ENCODE results near the gene GDPD5.

GDPD5 gene

DNA sequence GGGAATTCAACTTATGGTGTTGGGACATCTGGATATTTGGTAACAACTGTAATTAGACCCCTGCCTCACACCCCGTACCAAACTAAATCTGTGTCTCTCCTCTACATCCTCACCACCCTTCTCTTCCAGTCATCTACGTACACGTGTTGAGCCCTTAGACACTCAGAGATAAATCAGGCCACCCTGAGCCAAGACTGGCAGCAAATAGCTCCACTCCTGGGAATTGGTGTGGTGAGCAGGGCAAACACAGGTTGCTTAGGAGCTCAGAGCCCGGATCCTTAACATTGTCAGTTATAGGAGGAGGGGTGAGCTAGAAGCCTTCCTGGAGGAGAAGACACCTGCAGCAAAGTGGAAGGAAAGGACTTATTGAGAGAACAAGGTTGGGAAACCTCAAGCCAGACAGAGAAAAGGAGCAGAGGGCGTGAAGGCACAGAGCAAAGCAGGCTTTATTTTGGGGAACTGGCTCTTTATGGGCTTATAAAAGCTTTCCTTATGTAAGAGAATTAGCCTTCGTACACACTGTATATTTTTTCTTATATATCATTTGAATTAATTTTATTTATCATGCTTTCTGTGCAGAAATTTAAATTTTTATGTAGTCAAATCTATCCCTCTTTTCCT is 55.8 kb downstream of the GDPD5 start:
- FAIRE-seq = no peak

DNA sequence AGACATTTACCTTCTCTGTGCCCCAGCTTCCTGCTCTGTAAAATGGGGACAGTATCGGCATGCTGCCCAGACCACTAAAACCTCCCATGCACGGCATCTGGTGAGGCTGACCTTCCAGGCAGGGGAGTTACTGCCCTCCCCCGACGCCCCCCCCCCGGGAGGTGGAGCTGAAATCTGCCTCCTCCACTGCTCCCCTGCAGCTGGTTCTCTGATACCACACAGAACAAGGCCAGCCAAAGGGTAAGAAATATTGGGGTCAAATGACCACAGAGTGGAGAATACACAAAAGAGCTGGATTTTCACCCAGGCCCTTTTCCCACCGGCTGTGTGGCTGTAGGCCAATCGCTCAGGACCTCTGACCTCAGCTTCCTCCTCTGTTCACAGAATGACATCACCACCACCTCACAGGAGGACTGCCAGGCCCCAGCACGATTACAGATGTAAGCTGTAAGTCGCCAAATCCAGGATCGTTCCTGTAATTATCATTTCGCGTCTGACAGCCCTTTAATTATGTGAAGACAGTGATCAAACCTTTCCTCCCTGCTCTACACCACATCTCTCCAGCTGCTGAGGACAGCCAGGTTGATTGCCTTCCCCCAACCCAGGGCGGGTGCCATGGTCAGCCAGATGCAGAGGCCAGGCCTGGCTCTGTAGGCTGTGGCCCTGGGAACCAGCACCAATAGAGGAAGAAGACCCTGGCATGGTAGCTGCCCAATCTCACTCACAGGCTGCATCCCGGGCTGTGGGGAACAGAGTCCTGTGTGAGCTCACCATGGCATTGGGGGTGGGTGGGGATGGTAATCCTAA is 57.0 kb downstream of the GDPD5 start:
- FAIRE-seq = no peak

DNA sequence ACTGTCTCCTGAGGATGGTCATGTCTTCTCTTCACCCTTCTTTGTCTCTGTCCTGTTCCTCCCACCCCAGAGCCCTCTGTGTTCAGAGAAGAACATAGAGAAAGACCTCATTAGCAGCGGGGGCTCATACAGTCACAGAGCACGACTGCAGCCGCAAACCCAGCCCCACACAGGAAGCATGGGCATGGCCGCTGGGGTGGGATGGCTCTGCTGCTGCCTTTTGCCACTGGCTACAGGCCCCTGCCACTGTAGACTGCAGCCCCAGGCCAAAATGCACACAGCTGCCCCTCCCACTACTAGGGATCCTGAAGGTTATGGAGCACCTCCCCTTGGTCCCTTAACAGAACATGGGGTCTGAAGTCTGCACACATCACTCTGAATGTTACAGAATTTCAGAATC is 57.9 kb downstream of the GDPD5 start:
- no peak for FAIRE-seq

DNA sequence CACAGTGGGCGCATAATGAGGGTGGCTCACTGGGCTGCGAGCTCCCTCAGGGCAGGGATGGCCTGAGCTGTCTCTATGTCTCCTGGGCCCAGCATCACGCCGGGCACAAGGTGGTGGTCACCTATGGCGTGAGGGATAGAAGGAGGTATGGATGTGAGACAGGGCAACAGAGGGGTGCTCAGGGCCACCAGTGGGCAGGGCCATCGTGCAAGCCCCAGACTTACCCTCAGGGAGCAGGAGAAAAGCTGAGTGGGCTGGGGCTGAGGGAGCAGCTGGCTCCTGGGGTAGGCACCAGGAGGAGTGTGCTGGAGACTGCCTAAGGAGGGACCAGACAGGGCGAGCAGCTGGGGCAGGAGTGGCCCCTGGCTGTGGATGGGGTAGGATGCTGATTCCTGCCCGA is 58.4 kb downstream of the GDPD5 start:
- FAIRE-seq = no peak

DNA sequence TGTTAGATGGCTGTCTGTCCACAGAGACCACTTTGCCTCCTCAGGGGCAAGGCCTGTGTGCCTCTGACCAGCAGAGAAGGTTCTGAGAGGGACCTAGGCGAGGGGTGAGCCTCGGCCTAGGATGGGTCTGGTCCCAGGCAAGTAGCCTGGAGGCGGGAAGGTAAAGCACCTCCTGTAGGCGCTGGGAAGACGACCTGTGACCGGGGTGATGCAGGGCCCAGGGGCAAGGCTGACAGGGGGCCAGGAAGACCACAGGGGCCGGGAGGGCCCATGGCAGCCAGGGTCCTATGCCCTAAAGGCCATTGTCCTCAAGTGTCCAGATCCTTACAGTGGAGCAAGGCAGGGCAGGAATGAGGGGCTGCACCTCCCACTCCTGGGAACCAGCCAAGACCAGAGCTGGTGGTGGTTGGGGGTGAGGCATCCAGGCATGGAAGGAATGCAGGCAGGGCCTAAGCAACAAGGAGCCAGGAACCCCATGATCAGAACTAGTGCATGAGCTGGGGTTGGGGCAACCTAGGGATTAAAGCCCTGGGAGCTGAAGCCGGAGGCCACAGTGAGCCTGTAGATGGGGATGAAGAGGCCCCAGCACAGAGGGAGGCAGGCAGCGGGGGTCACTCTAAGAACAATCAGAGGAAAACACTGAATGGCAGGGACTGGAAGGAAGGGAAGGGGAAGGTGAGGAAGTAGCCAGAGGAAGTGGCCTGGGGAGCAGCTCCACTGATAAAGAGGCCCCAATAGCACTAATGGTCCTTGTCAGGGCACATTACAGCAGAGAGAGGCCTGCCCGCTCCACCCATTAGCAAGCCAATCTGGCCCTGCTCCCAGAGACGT is 59.8 kb downstream of the GDPD5 start:
- no peak for FAIRE-seq

DNA sequence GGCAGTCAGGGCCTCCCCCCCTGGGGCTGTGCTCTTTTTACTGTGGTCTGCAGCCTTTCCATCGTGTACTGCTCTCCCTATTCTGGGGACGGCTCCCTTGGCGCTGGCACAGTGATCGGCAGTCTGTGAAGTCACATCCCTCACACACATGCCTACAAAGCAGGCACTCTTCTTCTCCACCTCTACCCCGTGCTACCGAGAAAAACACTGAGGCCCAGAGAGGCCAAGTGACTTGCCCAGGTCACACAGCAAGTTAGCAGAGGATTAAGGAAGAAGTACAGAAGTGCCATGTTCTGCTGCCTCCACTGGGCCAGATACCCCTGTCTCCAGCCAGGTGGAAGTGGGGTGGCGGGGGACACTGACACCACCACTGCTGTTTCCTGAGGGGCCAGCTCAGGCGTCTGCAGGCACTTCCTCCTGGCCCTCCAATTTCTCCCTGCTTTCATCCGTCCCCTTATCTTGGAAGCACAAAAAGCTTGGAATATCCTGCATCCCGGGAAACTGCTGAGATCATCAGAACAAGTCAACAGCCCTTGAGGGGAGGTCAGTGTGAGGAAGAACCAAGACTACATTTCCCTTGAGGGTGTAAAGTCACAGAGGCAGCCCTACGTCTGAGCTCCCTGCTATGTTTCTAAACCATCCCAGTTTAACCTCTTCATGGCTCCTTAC is 62.5 kb downstream of the GDPD5 start:
- FAIRE-seq = no peak

DNA sequence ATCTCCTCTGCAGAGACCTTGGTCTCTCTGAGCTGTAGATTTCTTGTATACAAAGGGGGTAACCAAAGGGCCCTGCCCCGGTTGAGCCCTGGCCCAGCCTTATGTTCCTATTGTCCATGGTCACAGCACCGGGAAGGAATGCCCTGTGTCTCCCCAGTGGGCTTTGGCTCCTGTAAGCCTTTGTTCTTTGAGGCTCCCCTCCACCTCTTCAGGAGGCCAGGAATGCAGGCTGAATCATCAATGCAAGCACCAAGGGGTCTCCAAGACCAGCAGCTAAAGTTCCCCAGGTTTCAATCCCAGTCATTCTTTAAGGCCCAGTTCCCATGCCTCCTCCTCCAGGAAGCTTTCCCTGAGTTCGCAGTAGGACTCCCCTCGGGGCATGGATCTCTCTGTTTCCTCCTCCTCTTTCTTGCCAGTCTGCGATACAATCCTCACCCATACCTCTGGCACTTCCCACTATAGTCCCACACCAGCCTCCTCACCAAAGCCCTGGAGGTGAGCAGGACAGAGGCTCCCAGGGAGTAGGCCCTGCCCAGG is 63.6 kb downstream of the GDPD5 start:
- FAIRE-seq = no peak

DNA sequence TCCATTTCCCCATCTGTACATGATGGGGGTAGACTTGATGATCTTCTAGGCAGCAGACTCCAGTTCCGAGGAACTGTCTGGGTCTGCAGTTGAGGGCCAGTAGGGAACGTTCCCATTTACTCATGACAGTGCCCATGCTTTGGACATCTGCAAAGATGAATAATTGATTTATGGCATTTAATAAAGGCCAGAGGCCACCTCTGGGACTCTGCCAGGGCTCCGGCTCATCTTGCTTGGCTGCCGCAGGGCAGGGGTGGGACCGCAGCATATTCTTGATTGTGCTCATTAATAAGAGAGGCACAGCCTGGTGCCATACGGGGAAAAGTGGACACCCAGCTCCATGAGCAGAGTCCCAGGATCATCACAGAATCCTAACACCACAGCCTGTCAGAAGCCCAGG is 64.6 kb downstream of the GDPD5 start:
- no peak for FAIRE-seq

DNA sequence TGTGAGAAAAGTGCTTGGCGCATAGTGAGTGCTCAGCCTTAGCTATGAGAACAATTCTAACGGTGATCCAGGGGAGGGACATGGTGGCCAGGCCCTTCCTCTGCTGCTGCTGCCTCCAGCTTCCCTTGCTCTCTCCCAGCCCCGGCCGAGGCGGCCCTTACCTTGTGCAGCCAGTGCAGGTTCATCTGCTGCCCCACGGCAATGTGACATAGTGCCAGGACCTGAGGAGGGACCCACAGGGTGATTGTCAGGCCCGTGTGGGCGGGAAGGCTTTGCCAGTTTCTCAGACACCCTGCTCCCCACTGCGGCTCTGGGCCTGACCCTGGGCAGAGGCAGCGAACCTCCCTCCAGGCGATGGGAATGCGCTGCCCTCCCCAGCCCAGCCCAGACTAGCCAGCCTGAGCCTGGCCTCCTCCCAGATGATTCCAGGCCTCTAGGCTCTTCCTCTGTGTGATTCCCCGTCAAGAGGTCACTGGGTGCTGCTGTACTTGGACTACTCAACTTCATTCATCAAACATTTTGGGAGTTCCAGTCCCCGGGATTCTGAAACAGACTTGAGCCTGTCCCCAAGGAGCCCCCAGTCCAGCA is 69.1 kb downstream of the GDPD5 start:
- FAIRE-seq = no peak

DNA sequence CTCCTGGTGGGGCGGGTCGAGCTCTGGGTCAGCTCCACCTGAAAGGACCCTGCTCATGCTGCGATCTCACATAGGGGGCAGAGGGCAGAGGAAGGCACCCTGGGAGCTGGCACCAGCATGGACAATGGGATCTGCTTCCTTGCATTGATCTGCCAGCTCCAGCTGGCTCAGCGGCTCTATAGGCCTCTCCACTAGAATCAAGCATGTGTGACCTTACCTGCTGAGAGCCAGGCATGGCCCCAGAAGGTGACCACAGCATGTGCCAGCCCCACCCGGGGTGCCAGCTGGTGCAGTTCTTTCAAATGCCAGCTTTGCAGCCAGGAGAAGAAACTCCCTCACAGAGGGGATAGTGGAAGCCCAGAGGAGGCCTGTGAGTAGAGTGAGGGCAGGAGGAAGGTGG is 70.8 kb downstream of the GDPD5 start:
- no peak for FAIRE-seq

DNA sequence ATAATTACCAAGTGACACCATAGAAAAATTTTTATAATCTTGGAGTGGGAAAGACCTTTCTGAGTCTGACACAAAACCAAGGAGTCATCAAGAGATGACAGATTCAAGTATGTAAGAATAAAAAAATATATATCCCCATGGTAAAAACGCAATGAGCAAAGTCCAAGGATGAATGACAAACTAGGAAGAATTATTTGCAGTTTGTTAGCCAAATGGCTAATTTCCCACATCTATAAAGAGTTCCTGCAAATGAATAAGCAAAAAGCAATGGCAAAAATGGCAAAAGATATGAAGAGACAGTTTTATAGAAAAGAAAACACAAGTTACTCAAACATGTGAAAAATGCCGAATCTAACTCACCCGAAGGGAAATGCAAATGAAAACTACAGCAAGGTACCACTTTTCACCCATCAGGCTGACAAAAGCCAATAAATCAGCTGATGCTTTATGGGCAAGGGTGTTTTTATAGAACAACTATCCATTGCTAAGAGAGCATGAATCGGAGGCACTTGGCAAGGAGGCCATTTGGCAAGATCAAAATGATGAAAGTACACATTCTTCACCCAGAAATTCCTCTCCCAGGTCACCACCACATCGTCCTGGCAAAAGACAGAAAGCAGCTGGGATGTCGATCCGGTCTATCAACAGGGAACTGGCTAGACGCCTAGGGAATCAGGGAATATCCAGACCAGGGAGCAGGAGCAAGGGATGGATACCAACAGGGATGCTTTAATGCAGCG is 71.7 kb downstream of the GDPD5 start:
- no peak for FAIRE-seq

DNA sequence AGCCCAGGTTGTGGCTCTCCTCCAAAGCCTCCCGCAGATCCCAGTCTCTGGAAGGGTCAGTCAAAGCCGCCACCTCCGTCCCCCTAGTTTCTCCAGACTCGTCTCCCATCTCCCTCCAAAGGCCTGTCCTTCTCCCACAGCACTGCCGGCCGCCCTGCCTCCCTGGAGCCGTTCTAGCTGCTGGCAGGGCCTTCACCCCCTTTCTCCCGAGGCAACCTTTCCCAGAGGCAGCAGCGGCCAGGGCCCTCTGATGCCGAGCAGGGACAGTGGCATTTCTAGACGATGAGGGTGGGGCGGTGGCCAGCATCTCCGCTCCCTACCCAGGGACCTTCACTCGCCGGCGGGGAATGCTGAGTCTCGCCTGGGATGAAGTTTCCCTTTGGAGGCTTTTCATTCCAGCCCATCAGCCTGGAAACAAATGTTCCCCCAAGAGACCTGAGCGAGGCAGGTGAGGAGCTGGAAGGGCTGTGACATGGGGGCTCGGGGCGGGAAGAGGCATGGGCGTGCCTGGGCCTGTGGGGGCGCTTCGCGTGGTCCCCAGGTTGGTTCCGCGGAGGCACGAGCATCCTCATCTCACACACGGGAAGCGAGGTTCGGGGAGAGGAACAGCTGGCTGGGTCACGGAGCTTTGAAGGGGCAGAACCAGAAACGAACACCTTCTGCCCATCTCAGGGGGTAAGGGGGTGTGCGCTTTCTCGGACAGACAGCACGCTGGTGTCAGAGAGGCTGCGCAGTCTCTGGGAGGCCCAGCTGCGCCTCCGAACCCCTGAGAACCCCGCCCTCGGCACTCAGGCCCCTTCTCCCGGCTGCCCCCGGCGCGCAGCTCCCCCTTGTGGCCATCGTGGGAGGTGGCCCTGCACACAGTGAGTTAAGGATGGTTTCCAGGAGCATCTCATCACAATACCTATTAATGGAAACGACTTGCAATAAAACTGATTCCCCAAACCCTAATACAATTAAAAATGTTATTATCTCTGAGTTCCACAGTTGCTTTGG is 74.6 kb downstream of the GDPD5 start:
- FAIRE-seq = no peak

DNA sequence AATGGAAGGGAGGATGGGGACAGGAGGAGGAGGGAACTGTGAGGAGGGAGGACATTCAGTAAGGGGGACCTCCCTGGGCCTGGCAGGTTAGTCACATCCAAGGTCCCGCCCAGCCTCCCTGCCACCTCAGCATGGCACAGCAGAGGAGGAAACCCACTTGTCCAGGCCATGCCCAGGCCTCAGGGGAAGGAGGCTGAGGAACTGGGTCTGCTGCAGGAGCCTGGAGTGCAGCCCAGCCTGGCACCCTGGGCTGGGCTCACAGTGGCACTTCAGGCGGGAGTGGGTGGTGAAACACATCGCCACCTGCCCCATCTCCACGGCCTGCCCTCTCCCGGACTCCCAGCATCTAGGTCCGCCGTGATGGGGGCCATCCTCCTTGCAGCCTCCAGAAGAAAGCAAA is 75.5 kb downstream of the GDPD5 start:
- no peak for FAIRE-seq

DNA sequence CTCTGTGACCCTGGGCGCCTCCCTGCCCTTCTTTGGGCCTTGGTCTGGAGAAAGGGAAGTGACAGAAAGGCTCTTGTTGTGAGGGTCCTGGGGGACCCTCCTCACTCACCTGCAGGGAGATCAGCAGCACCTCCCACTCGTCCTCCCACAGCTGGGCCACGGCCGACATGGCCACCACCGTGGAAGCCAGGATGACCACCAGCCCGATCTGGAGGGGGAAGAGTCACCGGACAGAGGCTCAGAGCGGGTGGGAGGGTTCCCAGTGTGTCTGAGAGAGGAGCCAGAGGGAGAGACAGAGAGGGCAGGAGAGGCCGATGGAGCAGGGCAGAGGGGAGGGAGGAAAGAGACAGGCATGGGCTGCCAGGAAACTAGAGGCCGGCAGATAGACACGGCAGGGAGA is 76.0 kb downstream of the GDPD5 start:
- no peak for FAIRE-seq

DNA sequence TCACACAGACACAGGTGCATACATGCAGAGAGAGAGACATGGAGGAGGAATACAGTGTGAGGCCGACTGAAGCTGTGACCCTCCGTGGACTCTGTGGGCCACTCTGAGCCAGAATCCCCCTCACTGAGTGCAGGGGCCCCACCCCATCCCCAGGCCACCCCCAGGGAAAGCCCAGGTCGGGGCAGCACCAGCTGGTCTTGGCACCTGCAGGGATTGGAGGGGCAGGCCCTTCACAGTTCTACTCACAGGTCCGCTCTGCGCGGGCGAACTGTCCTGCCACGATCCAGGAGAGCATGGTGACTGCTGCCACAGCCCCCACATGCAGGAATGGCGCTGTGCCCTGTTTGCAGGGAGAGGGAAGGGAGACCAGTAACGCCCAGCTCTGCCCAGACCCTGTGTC is 76.5 kb downstream of the GDPD5 start:
- FAIRE-seq = no peak

DNA sequence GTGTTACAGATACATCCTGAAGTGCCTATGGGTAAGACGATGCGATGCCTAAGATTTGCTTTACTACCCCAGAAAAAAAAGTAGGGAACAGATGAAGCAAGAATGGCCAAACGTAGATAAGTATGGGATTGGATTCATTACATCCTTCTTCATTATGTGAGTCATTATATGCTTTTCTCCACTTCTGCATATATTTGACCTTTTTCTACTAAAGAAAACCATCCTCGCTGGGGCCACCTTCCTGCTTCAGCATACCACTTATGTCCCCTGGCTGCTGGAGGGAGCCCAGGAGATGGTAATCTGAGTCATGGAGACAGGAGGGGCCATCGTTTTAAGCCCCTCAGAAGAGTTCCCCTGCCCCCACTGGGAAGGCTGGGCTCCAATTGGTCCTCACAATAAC is 78.3 kb downstream of the GDPD5 start:
- FAIRE-seq = no peak

DNA sequence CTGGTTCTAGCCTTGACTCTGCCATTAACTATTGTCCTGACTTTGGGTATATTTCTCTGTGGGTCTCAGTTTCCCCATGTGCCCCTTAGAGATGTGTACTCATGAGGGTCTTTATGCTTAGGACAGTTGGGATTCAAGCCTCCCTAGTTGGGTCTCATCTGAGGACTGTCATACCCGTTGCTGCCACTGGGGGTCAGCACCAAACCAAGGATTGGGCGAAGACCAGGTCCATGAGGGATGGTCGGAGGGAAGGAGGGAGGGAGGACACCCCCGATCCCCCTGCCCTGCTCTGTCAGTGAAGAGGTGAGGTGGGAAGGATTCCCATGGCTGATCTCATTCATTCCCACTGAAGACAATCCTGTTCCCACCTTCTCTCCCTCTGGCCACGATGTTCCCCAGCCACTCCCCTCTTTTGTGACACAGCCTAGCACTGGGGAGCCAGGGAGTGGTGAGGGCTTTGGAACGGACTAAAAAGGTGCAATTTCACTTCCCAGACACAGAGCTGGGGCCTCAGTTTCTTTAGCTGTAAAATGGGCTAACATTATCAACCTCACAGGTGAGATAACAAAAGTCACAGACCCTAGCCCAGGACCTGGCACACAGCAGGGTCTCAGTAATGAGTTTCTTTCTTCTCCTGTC is 80.3 kb downstream of the GDPD5 start:
- peak; percentile 38 for FAIRE-seq

DNA sequence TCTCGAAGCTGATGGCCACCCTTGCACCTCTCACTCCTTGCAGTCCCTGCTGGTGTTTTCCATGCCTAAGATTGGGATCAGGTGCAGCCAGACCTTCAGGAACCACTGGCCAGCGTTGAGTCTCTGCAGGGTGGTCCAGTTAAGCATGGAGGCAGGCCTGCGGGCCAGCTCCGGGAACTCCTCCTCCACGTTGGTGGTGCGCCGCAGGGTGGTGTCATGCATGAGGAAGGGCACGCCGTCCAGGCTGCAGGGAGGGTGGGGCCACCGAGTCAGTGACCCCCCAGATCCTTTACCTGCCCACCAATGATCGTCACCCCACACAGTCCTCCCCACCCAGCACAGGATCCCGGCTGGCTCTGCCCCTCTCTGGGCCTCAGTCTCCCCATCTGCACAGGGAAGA is 82.7 kb downstream of the GDPD5 start:
- no peak for FAIRE-seq

DNA sequence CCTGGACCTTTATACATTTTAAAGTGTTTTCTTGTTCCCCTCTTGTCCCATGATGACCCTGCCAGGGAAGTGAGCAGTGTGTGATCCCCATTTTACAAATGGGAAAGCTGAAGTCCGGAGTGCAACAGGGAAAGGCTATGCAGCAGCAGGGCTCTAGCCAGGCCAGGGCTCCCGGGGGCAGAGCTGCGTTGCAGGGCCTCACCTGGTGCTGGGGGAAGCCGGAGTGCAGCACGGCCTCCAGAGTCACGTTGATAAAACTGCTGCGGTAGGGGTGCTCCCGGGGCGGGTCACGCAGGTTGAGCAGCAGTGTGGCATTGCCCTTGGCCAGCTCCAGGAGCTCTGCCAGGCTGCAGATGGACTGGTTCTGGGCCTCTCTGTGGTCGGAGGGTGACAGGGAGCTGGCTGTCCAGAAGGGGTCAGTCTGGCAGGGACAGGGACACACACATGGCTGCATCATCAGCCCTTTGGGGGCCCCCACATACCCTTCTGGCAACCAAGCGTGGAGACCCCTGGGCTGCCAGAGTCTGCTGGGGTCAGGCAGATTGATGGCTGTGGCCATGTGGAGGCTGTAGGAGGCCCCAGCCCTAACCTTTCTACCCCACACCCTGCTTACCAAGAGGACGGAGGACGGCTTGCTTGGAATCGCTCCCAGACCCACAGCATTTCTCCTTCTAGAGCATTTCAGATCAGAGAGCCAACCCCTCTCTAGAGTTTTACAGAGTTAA is 83.4 kb downstream of the GDPD5 start:
- no peak for FAIRE-seq

DNA sequence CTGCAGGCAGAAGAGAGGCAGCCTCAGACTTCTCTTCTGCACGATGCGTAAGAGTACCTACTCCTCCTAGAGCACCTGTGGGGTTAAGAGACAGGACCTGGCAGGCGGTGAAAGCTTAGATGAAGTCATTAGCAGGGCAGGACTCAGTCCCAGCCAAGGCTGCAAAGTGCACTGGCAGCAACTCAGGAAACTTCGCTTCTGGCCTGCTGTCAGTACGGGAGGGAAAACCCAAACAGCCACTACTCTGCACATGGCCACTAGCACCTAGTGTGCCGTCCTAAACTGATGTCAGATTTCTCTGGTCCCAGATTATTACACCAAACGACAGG is 84.0 kb downstream of the GDPD5 start:
- FAIRE-seq = no peak
